Keratinocyte (primary cell): Measurements from ENCODE around the gene ECT2L. TPM values are rescaled to one million over a fixed set of nuclear protein-coding genes. Genes with fewer than 3 reads are reported as not detected.

ENCODE experiments used
- DNase-seq: peaks from one replicate; pipeline ENCODE4 v3.0.0-alpha.2; 2011; ENCODE audit warnings: low read depth, missing footprints, low spot score
- FAIRE-seq: peaks from 2 replicates; lab custom pipeline; 2011; peaks lifted over from hg19 to GRCh38; lab: Jason Lieb, UNC
- H2AFZ ChIP-seq: 2 replicates; pipeline ENCODE4 v1.6.0; 2012; ENCODE audit warnings: low read length, control low read depth, inconsistent platforms; ENCODE audit not compliant: control insufficient read depth
- H3K27ac ChIP-seq: 2 replicates; pipeline ENCODE4 v1.5.1; 2011; ENCODE audit warnings: low read length; ENCODE audit not compliant: control insufficient read depth, insufficient read depth
- H3K27me3 ChIP-seq: 3 replicates; pipeline ENCODE4 v1.6.0; 2011; ENCODE audit warnings: low read length; ENCODE audit not compliant: control insufficient read depth, insufficient read depth; ENCODE audit errors: extremely low read depth
- H3K36me3 ChIP-seq, 2 experiments: 2 replicates in 1 of 2; 3 replicates in 1 of 2; pipeline ENCODE4 v1.5.1; 2011; ENCODE audit warnings: low read length in 2 of 2, mild to moderate bottlenecking in 1 of 2; ENCODE audit not compliant: control insufficient read depth in 2 of 2, insufficient read depth in 2 of 2; ENCODE audit errors: extremely low read depth in 1 of 2
- H3K4me1 ChIP-seq: 3 replicates; pipeline ENCODE4 v1.5.1; 2011; ENCODE audit warnings: low read length; ENCODE audit not compliant: control insufficient read depth, insufficient read depth; ENCODE audit errors: extremely low read depth
- H3K4me2 ChIP-seq: 3 replicates; pipeline ENCODE4 v1.6.0; 2011; ENCODE audit warnings: low read depth, low read length; ENCODE audit not compliant: control insufficient read depth, insufficient read depth; ENCODE audit errors: extremely low read depth
- H3K4me3 ChIP-seq, 3 experiments: fragments of 200-600 bp in 1 of 3; sonication (generic) in 1 of 3; 2 replicates in 2 of 3; 3 replicates in 1 of 3; pipeline ENCODE4 v1.5.1; 2011 to 2016; ENCODE audit warnings: low read length in 3 of 3, mild to moderate bottlenecking in 3 of 3, control low read depth in 2 of 3, inconsistent platforms in 1 of 3, low read depth in 1 of 3, mixed read lengths in 1 of 3, mixed run types in 1 of 3, moderate library complexity in 1 of 3; ENCODE audit not compliant: control insufficient read depth in 2 of 3, insufficient read depth in 2 of 3; ENCODE audit errors: extremely low read depth in 1 of 3
- H3K79me2 ChIP-seq: 2 replicates; pipeline ENCODE4 v1.6.0; 2012; ENCODE audit warnings: low read length; ENCODE audit not compliant: control insufficient read depth, insufficient read depth
- H3K9ac ChIP-seq: 3 replicates; pipeline ENCODE4 v1.6.0; 2011; ENCODE audit warnings: low read length; ENCODE audit not compliant: control insufficient read depth, insufficient read depth; ENCODE audit errors: extremely low read depth
- H3K9me1 ChIP-seq: 3 replicates; pipeline ENCODE4 v1.6.0; 2011; ENCODE audit warnings: low read length; ENCODE audit not compliant: control insufficient read depth, insufficient read depth; ENCODE audit errors: extremely low read depth
- H3K9me3 ChIP-seq: 2 replicates; pipeline ENCODE4 v1.5.1; 2012; ENCODE audit warnings: low read depth, low read length; ENCODE audit not compliant: control insufficient read depth
- H4K20me1 ChIP-seq: 3 replicates; pipeline ENCODE4 v1.6.0; 2011; ENCODE audit warnings: low read length; ENCODE audit not compliant: control insufficient read depth, insufficient read depth; ENCODE audit errors: extremely low read depth
- CTCF ChIP-seq, 3 experiments: IDR thresholded peaks in 1 of 3; conservative IDR thresholded peaks in 1 of 3; optimal IDR thresholded peaks in 1 of 3; 2 replicates in 2 of 3; 3 replicates in 1 of 3; pipeline versions ENCODE3 to v1.5.1; 2011; ENCODE audit warnings: low read length in 3 of 3, mild to moderate bottlenecking in 3 of 3, moderate library complexity in 2 of 3, control low read depth in 1 of 3, inconsistent platforms in 1 of 3; ENCODE audit not compliant: insufficient read depth in 2 of 3; ENCODE audit errors: extremely low read depth in 1 of 3
- EZH2 ChIP-seq: IDR thresholded peaks from one replicate; pipeline ENCODE4 v1.6.1; 2012; ENCODE audit warnings: inconsistent platforms, mild to moderate bottlenecking, low read length, moderate library complexity
- dilution Hi-C: fragments of 300-500 bp; cut with MboI; formaldehyde crosslinking; loops from one replicate; pipeline ENCODE4 v1.7.0; 2020; ENCODE audit warnings: low sequenced_read_pairs; ENCODE audit not compliant: extremely low pct_ligation_motif_present
- polyA plus RNA-seq, 5 experiments: library from polyadenylated mRNA; depleted of rRNA in 3 of 5; stranded (reverse) in 3 of 5; stranded (forward) in 1 of 5; unstranded in 1 of 5; fragments of >200 nt; gene quantifications; 1 replicate in 1 of 5; 2 replicates in 3 of 5; 3 replicates in 1 of 5; pipeline versions ENCODE4 v1.2.1 to v1.2.3, GENCODE V29; 2011 to 2012; ENCODE audit warnings: missing spikeins in 2 of 5, low read depth in 1 of 5, low replicate concordance in 1 of 5

The ECT2L gene
- polyA plus RNA-seq, 1 donor (not counting 4 experiments of a cell fraction or from before 2014, with no cell fraction given): 0.01 TPM

GRCh38 chr6:138811866-138812265 lies 16.0 kb downstream of the ECT2L start:
- no peak for DNase-seq
- no peak overlapping the region for H2AFZ ChIP-seq
- no peaks in the 10 kb centered on the region for H3K79me2 ChIP-seq
- no peaks in the 10 kb centered on the region for H4K20me1 ChIP-seq
- no peak overlapping the region for H3K4me3 ChIP-seq
- no peak overlapping the region for H3K9ac ChIP-seq
- peaks cover 15% of the 10 kb centered on the region for H3K4me1 ChIP-seq
- no peaks in the 10 kb centered on the region for H3K27me3 ChIP-seq
- H3K27ac ChIP-seq: no peak overlapping the region
- no peak overlapping the region for H3K4me2 ChIP-seq
- dilution Hi-C loops: no loop called here
- H3K9me3 ChIP-seq: no peaks in the 10 kb centered on the region
- TF ChIP-seq CTCF (optimal IDR thresholded peaks at IDR 0.05 in 1 of 3, IDR thresholded peaks at IDR 0.05 in 1 of 3, conservative IDR thresholded peaks at IDR 0.05 in 1 of 3; ENCODE audit: extremely low read depth in 1 of 3, insufficient read depth in 2 of 3, low read length in 3 of 3) (no peak), EZH2 (no peak)
- FAIRE-seq: no peak
- no peaks in the 10 kb centered on the region for H3K9me1 ChIP-seq
- H3K36me3 ChIP-seq: no peaks in the 10 kb centered on the region

- no peak overlapping the region for H3K4me2 ChIP-seq
- H3K4me1 ChIP-seq: peaks cover 33% of the 10 kb centered on the region
- dilution Hi-C loops: no loop called here
- DNase-seq (no peak), FAIRE-seq (no peak)
- no peak overlapping the region for H3K9ac ChIP-seq
- TF ChIP-seq CTCF (optimal IDR thresholded peaks at IDR 0.05 in 1 of 3, IDR thresholded peaks at IDR 0.05 in 1 of 3, conservative IDR thresholded peaks at IDR 0.05 in 1 of 3; ENCODE audit: extremely low read depth in 1 of 3, insufficient read depth in 2 of 3, low read length in 3 of 3): no peak
- H3K4me3 ChIP-seq: no peak overlapping the region
- no peaks in the 10 kb centered on the region for H3K36me3 ChIP-seq
- H3K9me3 ChIP-seq: no peaks in the 10 kb centered on the region
- no peak overlapping the region for H2AFZ ChIP-seq
- H3K9me1 ChIP-seq: no peaks in the 10 kb centered on the region
- H3K79me2 ChIP-seq: no peaks in the 10 kb centered on the region
- H3K27ac ChIP-seq: no peak overlapping the region
- no peaks in the 10 kb centered on the region for H4K20me1 ChIP-seq
- no peaks in the 10 kb centered on the region for H3K27me3 ChIP-seq
Observed at GRCh38 chr6:138814179-138814834, 18.4 kb downstream of the ECT2L start.
